ENCODE measurements around the gene MYO18B.
A peak's percentile ranks its signal among the peaks of the same experiment; 100 is the strongest.

Gene MYO18B

DNA sequence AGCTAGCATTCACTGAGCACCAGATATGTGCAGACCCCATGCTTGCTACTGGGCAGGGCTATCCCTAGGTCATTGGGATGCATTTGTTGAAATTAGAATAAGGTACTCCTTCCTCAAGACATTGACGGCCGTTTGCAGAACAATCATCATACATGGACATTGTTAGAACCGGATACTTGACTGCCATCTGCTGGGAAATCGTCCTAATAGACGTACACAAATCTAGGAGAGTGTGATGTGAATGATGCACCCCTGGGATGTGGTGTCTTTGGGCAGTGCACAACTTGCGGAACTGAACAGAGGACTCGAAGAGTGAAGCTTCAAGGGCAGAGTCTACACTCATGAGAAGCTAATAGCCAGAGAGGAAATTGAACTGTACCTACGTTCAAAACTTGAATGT lies 35.9 kb downstream of the MYO18B start:
- peak; percentile 23 for DNase-seq

DNA sequence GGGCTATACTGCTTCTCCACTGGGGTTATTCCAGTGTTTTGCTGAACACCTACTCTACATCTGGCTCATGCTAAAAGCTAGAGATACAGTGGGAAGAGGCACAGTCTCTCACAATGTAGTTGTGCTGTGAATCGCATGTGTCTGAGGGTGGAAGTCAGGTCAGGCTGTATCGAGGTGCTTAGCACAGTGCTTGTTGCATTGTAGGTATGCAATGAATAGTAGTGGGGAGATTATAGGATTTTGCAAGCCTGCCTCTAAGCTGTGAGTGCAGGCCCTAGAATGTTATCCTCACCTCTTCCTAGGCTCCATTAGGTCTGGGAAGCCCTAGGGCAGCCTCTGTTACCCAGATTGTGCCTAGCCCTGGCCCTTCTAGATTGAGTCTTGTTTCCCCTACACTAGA lies 37.4 kb downstream of the MYO18B start:
- DNase-seq, result no peak

DNA sequence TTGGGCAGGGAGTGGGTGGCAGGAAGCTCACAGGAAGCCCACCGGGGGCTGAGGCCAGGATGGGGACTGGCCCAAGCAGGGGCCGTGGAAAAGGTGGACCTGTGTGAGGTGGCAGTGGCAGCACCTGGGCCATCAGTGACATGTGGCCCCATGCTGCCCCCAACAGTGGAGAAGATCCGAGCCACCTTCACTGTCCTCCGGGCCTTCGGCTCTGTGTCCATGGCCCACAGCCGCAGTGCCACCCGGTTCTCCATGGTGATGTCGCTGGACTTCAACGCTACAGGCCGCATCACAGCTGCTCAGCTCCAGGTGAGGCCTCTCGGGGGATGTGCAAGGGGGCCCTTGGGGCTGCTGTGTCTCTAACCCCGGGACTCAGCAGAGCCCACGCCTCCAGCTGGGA lies 37.9 kb downstream of the MYO18B start:
- no peak for DNase-seq

DNA sequence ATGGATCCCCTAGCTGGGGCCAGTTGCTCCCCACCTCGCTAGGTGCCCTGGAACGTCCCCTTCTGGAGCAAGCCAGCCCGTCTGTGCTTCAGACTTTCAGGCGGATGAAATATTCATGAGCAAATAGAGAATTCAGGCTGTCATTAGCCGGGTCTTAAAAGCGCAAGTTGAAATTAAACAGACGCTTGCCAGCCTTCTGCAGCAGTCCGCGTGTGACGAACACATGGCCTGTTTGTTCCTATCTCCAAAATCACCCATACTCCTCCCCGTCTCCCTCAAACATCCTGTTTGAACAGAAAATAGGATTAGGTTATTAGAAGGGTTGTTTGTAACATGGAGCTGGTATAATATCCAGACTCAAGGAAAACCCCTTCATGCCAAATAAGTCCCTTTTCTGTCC lies 38.7 kb downstream of the MYO18B start:
- no peak for DNase-seq

DNA sequence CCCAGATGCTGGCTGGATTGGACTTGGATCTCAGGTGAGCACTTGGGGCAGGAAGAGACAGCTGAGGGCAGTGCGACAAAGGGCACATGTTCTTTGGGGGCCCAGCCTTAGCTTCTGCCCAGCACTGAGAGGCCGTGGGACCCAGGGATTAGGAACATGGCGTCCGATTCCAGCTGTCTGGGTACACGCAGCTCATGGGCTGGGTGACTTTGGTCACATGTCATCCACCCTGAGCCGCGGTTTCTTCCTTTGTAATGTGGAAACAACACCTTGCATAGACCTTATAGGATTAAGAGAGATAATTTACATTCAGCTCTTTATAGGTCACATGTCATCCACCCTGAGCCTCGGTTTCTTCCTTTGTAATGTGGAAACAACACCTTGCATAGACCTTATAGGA lies 39.8 kb downstream of the MYO18B start:
- no peak for DNase-seq

DNA sequence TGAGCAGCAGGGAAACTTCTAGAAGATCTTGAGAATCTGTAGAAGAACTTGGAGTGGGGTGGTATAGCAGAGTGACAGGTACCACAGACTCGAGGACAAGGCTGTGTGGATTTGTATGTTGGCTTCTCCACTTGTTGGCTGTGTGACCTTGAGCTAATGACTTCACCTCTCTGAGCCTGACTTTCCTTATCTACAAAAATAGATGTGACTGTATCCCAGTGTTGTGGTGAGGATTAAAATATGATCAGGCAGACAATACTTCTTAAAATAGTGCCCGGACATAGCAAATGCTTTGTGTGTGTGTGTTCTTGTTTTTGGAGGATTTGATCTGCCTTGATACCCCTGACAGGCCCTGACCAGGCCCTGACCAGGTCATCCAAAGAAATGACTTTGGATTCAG lies 40.8 kb downstream of the MYO18B start:
- no peak for DNase-seq

DNA sequence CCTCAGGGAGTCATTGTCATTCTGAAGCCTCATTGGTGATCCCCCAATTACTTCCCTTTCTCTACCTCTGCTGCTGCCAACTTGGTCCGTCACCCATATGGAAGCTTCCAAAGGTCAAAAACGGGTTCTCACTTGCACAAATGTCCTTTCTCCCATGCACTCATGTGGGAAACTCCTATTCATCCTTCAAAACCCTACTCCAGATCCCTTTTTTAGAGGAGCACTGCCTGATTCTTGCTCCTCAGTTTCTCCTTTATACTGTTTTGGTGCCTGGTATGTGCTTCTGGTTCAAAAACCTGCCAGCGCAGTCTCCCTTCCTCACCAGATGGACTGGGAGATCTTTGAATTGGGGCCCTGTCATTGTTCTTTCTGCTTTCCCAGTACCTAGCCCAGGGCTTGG lies 41.9 kb downstream of the MYO18B start:
- DNase-seq, result no peak

DNA sequence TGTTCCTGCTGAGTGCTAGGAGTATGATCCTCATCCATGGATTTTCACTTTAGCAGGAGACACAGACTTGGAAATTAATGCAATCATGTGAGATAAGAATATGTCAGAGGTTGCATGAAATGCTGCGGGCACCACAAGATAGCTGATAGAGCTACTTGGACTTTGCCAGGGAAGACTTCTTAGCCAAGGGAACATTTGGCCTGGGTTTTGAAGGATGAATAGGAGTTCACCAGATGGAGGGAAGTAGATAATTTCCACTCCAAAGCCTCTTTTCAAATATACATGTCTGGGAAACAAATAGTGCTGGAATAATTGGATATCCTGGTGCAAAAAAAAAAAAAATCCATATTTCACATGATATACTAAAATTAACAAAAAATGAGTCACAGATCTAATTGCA lies 44.2 kb downstream of the MYO18B start:
- no peak for DNase-seq

DNA sequence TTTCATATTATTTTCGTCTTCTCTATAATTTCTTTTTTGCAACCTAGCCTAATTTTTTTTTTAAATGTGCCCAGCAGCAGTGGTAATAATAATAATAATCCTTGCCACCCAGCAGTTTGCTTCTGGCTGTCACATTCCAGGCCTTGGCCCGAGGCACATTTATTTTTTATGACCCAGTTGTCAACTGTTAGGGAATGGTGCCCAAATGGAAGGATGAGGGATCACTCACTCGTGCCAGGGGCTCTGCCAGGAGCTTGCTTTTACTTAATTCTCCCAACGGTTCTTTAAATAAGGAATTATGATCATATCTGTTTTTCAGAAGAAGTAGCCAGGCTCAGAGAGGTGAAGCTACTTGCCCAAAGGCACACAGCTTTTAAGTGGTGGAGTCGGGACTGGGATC lies 49.6 kb downstream of the MYO18B start:
- DNase-seq, result no peak

DNA sequence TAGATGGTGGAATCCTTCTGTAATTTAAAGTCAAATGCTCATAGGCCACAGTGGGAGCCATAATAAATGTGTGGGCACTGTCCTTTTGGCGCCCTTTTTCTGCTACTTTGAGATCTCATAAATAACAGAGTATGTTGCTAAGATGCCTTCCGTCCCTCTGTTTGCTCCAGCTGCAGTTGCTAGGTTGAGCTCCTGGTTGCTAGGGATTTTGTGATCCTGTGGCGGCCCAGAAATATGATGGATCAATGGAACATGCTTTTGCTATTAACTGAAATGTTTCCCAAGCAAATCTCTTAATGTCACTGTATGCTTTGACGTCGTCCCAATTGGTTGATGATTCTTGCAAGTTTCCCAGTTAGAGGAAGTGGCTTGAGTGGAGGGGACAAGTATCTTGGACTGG lies 53.5 kb downstream of the MYO18B start:
- DNase-seq, result no peak

DNA sequence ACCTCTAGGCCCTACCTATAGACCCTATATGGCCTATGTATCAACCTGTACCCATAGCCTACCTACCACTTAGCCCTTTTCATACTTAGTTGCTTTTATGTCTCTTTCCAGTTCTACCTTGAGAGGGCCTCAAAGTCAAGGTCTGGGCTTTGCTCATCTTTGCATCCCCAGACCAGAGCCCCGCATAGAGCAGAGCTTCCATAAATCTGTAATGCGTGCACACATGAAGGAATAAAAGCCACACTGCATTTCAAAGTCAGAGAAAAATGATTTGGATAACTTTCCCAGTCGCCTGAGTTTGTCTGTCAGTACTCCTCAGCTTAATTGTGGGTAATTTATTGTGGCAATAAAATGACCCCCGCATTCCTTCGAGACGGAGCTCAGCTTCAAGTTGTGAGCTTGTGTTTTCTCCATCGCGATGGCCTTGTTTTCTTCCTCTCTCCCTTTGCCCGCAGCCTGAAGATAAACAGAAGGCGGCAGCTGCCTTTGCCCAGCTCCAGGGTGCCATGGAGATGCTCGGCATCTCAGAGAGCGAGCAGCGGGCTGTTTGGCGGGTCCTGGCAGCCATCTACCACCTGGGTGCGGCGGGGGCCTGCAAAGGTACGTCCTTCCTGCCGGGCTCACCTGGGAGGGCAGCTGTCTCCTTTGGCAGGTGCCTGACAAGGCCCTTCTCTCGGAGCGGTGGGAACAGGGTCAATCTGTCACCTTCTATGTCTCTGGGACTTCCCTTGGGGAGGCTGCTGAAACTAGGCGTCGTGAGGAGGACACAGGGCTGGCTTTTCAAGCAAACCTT lies 55.7 kb downstream of the MYO18B start:
- DNase-seq, result no peak

DNA sequence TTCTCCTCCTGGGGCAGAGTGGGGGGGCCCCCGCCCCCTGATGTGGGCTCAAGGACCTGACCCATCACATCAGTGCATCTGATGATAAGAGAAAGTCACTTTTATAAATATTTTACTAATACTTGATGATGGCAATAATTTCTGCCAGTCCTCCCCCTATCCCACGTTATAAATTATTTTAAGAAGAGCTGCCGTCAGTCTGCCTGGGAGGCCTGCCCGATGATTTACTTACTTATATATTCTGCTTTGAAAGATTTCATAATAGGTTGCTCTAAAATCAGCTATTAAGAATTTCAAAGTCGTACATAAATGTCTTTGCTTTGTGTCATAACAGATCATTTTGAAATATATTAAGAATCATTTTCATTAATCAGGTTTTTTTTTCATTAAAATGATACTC lies 58.8 kb downstream of the MYO18B start:
- no peak for DNase-seq

DNA sequence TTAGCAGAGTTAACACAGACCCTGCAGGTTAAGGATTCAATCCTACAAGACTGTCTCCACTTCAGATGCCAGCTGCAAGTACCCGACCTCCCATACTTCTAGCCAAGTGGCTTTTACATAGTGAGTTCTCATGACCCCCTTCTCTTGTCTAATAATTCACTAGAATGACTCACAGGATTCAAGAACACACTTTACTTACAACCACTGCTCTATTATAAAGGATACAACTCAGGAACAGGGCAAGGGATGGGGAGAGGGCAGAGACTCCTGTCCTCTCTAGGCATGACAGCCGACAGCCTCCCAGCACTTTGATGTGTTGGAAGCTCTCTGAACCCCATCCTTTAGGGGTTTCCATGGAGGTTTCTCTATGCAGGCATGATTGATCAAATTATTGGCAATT lies 60.0 kb downstream of the MYO18B start:
- no peak for DNase-seq

DNA sequence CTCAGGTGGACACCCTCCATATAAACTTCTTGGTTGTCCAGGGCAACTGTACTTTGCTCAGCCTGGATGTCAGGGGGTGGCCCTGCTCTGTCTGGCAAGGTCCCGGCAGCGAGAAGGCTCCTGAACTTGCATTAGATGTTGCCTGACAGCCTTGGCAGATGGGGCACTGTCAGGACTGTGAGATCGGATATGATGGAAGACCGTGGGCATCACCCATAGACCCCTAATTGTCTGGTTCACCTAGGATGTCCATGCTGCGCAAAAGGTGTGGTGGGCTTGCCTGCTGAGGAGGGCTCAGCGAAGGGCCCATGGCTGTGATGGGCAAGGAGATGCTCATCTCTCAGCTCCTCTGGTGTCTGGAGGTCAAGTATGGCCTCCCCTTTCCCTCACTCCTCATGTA lies 62.7 kb downstream of the MYO18B start:
- no peak for DNase-seq

DNA sequence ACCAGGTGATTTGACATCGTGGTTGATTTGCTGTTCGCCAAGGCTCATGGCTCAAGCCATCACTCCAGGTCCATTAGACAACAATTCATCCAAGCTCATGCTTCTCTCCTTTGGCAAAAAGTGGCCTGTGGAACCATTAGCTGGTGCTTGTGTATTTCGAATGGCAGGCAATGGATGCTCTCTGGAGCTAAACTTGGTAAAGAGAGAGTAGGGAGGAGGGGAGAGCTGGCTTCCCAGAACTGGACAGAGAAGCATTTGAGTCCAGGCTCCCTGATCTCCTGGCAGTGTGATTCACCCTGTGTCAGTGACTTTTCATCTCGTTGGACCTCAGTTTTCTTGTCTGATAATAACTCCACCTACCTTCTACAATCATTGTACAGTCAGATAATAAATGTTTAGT lies 64.6 kb downstream of the MYO18B start:
- no peak for DNase-seq

DNA sequence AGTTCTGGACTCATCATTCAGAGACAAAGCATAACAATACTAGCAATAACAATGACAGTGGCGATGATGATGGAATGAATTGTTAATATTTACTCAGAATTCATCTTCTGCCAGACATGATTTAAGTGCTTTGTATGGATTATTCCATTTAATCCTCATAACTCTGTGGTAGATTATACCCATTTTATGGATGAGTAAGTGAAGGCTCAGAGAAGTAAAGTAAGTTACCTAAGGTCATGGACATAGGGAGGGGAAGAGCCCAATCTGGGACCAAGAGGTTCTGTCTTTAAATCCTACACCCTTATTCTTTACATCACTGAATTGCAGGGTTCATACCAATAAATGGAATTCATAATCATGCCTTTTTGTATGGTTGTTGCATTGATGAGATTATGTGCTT lies 72.7 kb downstream of the MYO18B start:
- no peak for DNase-seq

DNA sequence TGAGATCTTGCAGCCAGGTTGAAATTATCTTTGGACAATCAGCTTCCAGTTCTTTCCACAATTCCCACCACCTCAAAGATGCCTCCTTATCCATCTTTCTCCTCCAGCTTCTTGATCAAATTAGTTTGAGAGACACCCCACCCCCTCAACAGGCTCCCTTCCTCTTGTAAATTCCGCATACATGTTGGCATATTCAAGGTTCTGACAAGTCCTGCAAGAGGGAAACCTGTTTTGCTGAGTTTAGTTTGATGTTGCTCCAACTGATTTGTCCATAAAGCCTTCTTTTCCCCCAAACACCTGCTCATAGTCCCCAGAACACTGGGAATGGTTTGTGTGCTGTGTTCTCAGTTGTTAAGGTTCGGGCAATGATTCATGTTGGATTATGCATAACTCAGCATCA lies 73.6 kb downstream of the MYO18B start:
- no peak for DNase-seq

DNA sequence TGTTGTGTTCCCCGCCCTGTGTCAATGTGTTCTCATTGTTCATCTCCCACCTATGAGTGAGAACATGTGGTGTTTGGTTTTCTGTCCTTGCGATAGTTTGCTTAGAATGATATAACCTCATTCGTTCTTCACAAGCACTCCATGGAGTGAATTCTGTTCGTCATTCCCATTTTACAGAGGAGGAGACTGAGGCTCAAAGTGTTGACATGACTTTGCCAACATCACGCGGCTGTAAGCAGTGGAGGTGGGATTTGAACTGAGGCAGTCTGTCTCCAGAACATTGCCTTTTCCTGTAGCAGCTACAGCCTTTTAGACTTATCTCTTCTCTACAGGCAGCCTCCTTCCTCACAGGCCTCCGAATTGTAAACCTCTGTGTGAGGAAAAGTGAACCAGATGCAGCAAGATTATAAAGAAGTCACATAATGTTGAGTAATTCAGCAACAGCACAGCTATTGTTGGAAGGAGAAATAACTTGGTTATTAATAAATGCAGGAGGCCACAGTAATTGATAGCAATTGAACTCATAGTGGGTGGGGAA lies 74.6 kb downstream of the MYO18B start:
- DNase-seq, result no peak

DNA sequence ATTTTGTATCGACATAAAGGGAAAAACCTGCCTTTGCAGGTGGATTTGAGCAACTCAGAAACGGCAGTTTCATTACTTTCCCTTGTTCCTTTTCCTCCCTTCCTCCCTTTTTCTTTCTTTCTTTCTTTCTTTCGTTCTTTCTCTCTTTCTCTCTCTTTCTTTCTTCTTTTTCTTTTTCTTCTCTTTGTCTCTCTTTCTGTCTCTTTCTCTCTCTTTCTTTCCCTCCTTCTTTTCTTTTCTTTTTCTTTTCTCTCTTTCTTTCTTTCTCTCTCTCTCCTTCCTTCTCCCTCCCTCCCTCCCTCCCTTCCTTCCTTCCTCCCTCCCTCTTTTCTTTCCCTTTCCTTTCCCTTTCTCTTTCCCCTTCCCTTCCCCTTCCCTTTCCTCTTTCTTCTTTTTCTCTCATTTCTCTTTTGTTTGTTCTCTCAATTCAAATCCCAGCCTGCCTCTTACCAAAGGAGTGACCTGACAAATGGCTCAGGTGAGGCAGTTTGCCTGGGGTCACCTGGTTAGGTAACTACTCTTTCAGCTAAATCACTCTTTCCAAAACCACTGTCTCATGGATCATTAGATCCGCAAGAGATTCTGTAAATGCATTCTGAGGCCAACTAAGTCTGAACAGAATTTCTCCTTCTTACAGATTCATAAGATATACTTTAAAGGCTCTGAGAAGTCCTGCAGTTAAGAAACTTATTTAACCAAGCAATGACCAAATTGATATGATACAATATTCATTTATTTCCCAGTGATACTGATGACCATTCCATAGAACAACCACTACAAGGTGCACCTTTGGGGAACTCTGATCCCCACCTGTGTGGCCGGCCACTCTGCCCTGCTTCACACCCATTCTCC lies 75.3 kb downstream of the MYO18B start:
- DNase-seq, result no peak

DNA sequence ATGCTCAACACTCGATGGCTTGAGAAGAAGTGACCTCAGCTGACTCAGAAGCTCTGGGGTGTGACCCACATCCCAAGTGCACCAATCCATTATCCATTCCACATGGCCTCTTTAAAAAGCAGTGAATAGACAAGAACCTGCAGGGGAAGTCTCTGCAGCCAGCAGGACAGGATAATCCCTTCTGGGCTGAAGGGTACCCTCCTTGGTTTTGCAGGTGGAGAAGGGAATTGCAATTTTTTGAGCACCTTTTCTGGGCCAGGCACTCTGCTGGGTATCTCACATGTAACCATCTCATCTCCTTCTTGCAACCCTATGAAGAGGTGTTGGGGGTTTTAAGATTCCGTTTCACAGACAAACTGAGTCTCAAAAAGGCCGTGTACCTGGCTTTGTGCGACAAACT lies 76.6 kb downstream of the MYO18B start:
- no peak for DNase-seq

DNA sequence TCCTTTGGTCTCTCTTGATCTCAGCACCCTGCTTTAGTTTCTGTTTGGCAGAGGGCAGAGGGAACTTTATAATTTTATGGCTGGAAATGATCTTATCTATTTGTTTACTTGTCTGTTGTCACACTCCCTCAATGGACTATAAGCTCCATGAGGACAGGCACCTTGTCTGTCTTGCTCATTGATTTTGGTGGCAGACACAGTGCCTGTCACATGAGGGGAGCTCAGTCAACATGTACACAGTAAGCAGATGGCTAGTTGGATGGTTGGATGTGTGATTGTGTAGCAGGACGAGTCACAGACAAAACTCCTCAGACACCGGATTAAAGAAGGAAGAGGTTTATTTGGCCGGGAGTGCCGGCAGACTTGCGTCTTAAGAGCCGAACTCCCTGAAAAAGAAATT lies 80.4 kb downstream of the MYO18B start:
- no peak for DNase-seq

DNA sequence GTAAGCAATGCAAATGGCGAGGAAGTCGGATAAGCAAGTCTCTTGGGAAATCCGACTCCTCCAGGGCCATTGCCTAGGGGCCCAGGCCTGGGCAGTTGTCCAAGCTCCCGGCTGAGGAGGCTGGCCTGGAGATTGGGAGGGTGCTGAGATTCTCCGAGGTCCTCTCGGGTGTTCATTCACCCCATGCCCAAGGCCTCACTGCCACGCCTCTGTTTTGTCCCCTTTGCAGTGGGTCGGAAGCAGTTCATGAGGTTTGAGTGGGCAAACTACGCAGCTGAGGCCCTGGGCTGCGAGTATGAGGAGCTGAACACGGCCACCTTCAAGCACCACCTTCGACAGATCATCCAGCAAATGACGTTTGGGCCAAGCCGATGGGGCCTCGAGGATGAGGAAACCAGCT lies 81.3 kb downstream of the MYO18B start:
- no peak for DNase-seq

DNA sequence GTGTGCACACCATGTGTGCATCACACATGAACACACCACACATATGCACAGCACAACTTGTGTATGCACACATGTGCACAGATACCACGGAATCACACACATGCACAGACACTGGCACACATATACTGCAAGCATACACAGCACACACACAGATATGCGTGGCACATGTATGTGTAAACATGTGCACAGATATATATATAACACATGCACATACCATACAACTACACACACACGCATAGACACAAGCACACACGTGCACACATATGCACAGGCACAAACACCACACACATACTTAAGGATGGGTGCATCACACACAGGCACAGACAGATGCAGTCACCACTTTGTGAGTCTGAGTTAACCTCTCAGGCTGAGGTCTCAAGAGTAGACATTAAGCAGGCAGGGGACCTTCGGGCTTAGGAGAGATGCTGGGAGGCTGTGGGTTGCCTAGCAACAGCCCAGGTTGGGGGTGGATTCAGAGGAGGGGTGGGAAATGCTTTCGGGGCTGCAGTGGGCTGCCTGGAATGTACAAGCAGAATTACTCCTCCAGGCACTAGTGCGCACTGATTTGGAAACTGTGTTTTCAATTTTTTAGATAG lies 82.9 kb downstream of the MYO18B start:
- DNase-seq, result no peak

DNA sequence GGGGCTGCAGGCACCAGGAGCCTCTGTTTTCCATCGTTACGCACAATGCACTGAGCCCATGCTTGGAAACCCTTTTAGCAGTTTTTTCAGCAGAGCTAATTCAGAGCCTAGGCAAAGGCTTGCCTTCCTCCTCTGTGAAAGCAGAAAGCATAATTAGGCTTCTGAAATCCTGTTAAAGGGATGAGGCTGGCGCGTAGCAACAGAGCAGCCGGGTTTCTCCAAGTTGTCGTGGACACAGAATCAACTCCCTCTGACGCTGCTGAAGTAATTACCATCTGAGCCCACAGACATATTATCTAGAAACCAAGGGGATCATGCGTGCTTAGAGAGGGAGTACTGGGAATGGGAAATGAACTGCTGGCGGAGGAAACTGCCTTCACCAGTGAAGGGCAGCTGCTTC lies 85.4 kb downstream of the MYO18B start:
- no peak for DNase-seq

All from fibroblast of skin of abdomen (primary cell).